Esophagus squamous epithelium (tissue), 4 donors: ENCODE measurements around the gene TSNAX.

Experiments used
- POLR2A ChIP-seq, 4 donors: fragments of 450-650 bp; IDR thresholded peaks; one replicate each; pipeline ENCODE4 v1.6.1; 2017; ENCODE audit warnings: antibody characterized with exemption in 4 of 4, mild to moderate bottlenecking in 4 of 4, moderate library complexity in 3 of 4
- TF ChIP-seq, protein P1 (sequence below), 6 experiments: fragments of 450-650 bp in 4 of 6; fragments of 200-600 bp in 2 of 6; sonication (generic) in 2 of 6; IDR thresholded peaks; one replicate each; pipeline ENCODE4 v1.5.1; 2016 to 2019; ENCODE audit warnings: antibody characterized with exemption in 6 of 6, mild to moderate bottlenecking in 4 of 6, moderate library complexity in 4 of 6

DNA sequence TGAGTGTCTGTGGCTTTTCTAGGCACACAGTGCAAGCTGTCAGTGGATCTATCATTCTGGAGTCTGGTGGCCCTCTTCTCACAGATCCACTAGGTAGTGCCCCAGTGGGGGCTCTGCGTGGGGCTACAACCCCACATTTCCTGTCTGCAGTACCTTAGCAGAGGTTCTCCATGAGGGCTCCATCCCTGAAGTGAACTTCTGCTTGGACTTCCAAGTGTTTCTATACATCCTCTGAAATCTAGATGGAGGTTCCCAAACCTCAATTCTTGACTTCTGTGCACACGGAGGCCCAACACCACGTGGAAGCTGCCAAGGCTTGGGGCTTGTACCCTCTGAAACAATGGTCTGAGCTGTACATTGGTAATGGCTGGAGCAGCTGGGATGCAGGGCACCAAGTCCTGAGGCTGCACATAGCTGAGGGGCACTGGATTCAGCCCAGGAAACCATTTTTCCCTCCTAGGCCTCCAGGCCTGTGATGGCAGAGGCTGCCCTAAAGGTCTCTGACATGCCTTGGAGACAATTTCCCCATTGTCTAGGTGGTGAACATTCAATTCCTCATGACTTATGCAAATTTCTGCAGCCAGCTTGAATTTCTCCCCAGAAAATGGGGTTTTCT, 29.2 kb upstream of the TSNAX start:
- TF ChIP-seq, protein P1, sequence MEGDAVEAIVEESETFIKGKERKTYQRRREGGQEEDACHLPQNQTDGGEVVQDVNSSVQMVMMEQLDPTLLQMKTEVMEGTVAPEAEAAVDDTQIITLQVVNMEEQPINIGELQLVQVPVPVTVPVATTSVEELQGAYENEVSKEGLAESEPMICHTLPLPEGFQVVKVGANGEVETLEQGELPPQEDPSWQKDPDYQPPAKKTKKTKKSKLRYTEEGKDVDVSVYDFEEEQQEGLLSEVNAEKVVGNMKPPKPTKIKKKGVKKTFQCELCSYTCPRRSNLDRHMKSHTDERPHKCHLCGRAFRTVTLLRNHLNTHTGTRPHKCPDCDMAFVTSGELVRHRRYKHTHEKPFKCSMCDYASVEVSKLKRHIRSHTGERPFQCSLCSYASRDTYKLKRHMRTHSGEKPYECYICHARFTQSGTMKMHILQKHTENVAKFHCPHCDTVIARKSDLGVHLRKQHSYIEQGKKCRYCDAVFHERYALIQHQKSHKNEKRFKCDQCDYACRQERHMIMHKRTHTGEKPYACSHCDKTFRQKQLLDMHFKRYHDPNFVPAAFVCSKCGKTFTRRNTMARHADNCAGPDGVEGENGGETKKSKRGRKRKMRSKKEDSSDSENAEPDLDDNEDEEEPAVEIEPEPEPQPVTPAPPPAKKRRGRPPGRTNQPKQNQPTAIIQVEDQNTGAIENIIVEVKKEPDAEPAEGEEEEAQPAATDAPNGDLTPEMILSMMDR (IDR thresholded peaks at IDR 0.05): no peak
- TF ChIP-seq POLR2A (IDR thresholded peaks at IDR 0.05): no peak
